HepG2 (cell line): Measurements from ENCODE around the gene FLVCR1. TPM values are rescaled to one million over a fixed set of nuclear protein-coding genes. Genes with fewer than 3 reads are reported as not detected.

Experiments
- CHD2 ChIP-seq: IDR thresholded peaks from 2 replicates; pipeline ENCODE4 v1.6.1; 2011; ENCODE audit warnings: low read depth, low read length, improper control_type of control experiment
- HNF4G ChIP-seq, 2 experiments: sonication (generic) in 1 of 2; formaldehyde crosslinking in 1 of 2; IDR thresholded peaks; 2 replicates each; pipeline versions ENCODE4 v1.4.0 to v1.6.1; 2011 to 2020; ENCODE audit warnings: borderline replicate concordance in 2 of 2, low read depth in 2 of 2, mild to moderate bottlenecking in 2 of 2, low read length in 1 of 2, missing genetic modification reagents in 1 of 2, moderate library complexity in 1 of 2
- IRF1 ChIP-seq: sonication (generic); formaldehyde crosslinking; IDR thresholded peaks from 2 replicates; pipeline ENCODE4 v1.4.0; 2020; ENCODE audit warnings: low read depth, mild to moderate bottlenecking, missing genetic modification reagents
- KAT2B ChIP-seq: fragments of 150-350 bp; IDR thresholded peaks from 2 replicates; pipeline ENCODE4 v1.6.1; 2014; ENCODE audit warnings: low read depth, low read length, borderline replicate concordance
- KDM2A ChIP-seq: sonication (generic); formaldehyde crosslinking; IDR thresholded peaks from 2 replicates; pipeline ENCODE4 v1.4.0; 2020; ENCODE audit warnings: low read depth, missing genetic modification reagents, borderline replicate concordance
- MXD1 ChIP-seq: sonication (generic); formaldehyde crosslinking; IDR thresholded peaks from 2 replicates; pipeline ENCODE4 v1.4.0; 2020; ENCODE audit warnings: mild to moderate bottlenecking, missing genetic modification reagents
- MYC ChIP-seq: sonication (generic); formaldehyde crosslinking; IDR thresholded peaks from 2 replicates; pipeline ENCODE4 v1.9.0; 2021; ENCODE audit warnings: missing genetic modification reagents, borderline replicate concordance
- PREB ChIP-seq: sonication (generic); formaldehyde crosslinking; IDR thresholded peaks from 2 replicates; pipeline ENCODE4 v1.4.0; 2020; ENCODE audit warnings: missing genetic modification reagents
- RARG ChIP-seq: sonication (generic); formaldehyde crosslinking; IDR thresholded peaks from 2 replicates; pipeline ENCODE4 v1.4.0; 2020; ENCODE audit warnings: low read depth, mild to moderate bottlenecking, missing genetic modification reagents
- TEAD3 ChIP-seq: optimal IDR thresholded peaks from 2 replicates; pipeline ENCODE3; 2016; ENCODE audit warnings: borderline replicate concordance
- ZBTB33 ChIP-seq: sonication (generic); formaldehyde crosslinking; IDR thresholded peaks from 2 replicates; pipeline ENCODE4 v1.4.0; 2020; ENCODE audit warnings: missing genetic modification reagents
- ZBTB7A ChIP-seq: sonication (generic); formaldehyde crosslinking; IDR thresholded peaks from 2 replicates; pipeline ENCODE4 v1.8.0; 2022; ENCODE audit warnings: mild to moderate bottlenecking, missing genetic modification reagents
- ZNF160 ChIP-seq: sonication (generic); formaldehyde crosslinking; IDR thresholded peaks from 2 replicates; pipeline ENCODE4 v1.8.0; 2022; ENCODE audit warnings: mild to moderate bottlenecking, inconsistent platforms, missing genetic modification reagents
- ZNF180 ChIP-seq: sonication (generic); formaldehyde crosslinking; IDR thresholded peaks from 2 replicates; pipeline ENCODE4 v1.4.0; 2020; ENCODE audit warnings: low read depth, missing genetic modification reagents, borderline replicate concordance
- ZNF235 ChIP-seq: sonication (generic); formaldehyde crosslinking; IDR thresholded peaks from 2 replicates; pipeline ENCODE4 v1.8.1; 2023; ENCODE audit warnings: mild to moderate bottlenecking, missing genetic modification reagents, borderline replicate concordance
- ZNF296 ChIP-seq: sonication (generic); formaldehyde crosslinking; conservative IDR thresholded peaks from 2 replicates; pipeline ENCODE4 v1.5.0; 2020; ENCODE audit warnings: mild to moderate bottlenecking, missing genetic modification reagents
- ZNF343 ChIP-seq: sonication (generic); formaldehyde crosslinking; IDR thresholded peaks from 2 replicates; pipeline ENCODE4 v1.4.0; 2020; ENCODE audit warnings: mild to moderate bottlenecking, missing genetic modification reagents
- ZNF501 ChIP-seq: sonication (generic); formaldehyde crosslinking; IDR thresholded peaks from 2 replicates; pipeline ENCODE4 v1.5.1; 2020; ENCODE audit warnings: mild to moderate bottlenecking, moderate library complexity, missing genetic modification reagents
- ZNF564 ChIP-seq: sonication (generic); formaldehyde crosslinking; IDR thresholded peaks from 2 replicates; pipeline ENCODE4 v1.8.1; 2023; ENCODE audit warnings: mild to moderate bottlenecking, missing genetic modification reagents
- ZNF589 ChIP-seq: sonication (generic); formaldehyde crosslinking; conservative IDR thresholded peaks from 2 replicates; pipeline ENCODE4 v1.8.0; 2022; ENCODE audit warnings: mild to moderate bottlenecking, moderate library complexity, missing genetic modification reagents
- ZNF710 ChIP-seq: sonication (generic); formaldehyde crosslinking; IDR thresholded peaks from 2 replicates; pipeline ENCODE4 v1.5.0; 2020; ENCODE audit warnings: mild to moderate bottlenecking, missing genetic modification reagents, borderline replicate concordance
- ZNF784 ChIP-seq: sonication (generic); formaldehyde crosslinking; IDR thresholded peaks from 2 replicates; pipeline ENCODE4 v1.5.1; 2020; ENCODE audit warnings: missing genetic modification reagents, mild to moderate bottlenecking, borderline replicate concordance
- polyA plus RNA-seq, 8 experiments: library from polyadenylated mRNA; depleted of rRNA in 3 of 8; stranded (reverse) in 7 of 8; unstranded in 1 of 8; fragments of >200 nt; fragmentation: Illumina TruSeq in 4 of 8; extraction: Trizol in 4 of 8; gene quantifications; 2 replicates each; pipeline versions ENCODE4 v1.2.1 to v1.2.3, GENCODE V29; 2011 to 2016; ENCODE audit warnings: low read depth in 4 of 8, missing spikeins in 1 of 8, mixed read lengths in 1 of 8; ENCODE audit not compliant: insufficient read depth in 1 of 8
- total RNA-seq, 5 experiments: library from RNA; depleted of rRNA; stranded (reverse); fragments of >200 nt; fragmentation: Illumina TruSeq; extraction: Trizol; gene quantifications; 2 replicates each; pipeline ENCODE4 v1.2.3, GENCODE V29; 2016; ENCODE audit warnings: low read depth in 1 of 5

FLVCR1 gene
- total and polyA plus RNA-seq, 2 of the 13 experiments (the other 11 are each of a cell fraction or from before 2014, with no cell fraction given) = 14.8 to 39.8 TPM

GRCh38 chr1:212857992-212858460 lies at the start of gene FLVCR1 (continued):
- TF ChIP-seq ZNF235 (CRISPR knock-in tag) (no peak), ZNF589 (CRISPR knock-in tag) (peak; percentile 37; the same call in 1 of the 2 replicates), ZBTB33 (CRISPR knock-in tag) (no peak; the same call in 1 of the 2 replicates), MYC (peak; percentile 85), ZNF343 (CRISPR knock-in tag) (peak; percentile 42), KAT2B (no peak), TEAD3 (CRISPR knock-in tag) (no peak), ZBTB7A (CRISPR knock-in tag) (no peak), ZNF160 (CRISPR knock-in tag) (no peak), CHD2 (peak; percentile 77; the same call in 1 of the 2 replicates), ZNF501 (CRISPR knock-in tag) (peak; percentile 61; the same call in 1 of the 2 replicates), ZNF710 (no peak; the same call in 1 of the 2 replicates), MXD1 (CRISPR knock-in tag) (no peak; the same call in 1 of the 2 replicates), RARG (CRISPR knock-in tag) (no peak; the same call in 1 of the 2 replicates), HNF4G (IDR thresholded peaks at IDR 0.05; ENCODE audit: borderline replicate concordance, low read depth, low read length) (no peak), HNF4G (CRISPR knock-in tag; IDR thresholded peaks at IDR 0.05; ENCODE audit: borderline replicate concordance, low read depth) (no peak), ZNF180 (no peak), ZNF564 (peak; percentile 67; the same call in 1 of the 2 replicates), PREB (CRISPR knock-in tag) (no peak), KDM2A (peak; percentile 62; the same call in 1 of the 2 replicates), ZNF784 (CRISPR knock-in tag) (no peak), IRF1 (CRISPR knock-in tag) (no peak), ZNF296 (CRISPR knock-in tag) (no peak)
